ENCODE measurements around the gene NF1. TPM values are rescaled to one million over a fixed set of nuclear protein-coding genes. Genes with fewer than 3 reads are reported as not detected.

Gene NF1
- total and polyA plus RNA-seq, 2 of the 13 experiments (the other 11 are each of a cell fraction or from before 2014, with no cell fraction given), result 21.5 to 26.5 TPM

DNA sequence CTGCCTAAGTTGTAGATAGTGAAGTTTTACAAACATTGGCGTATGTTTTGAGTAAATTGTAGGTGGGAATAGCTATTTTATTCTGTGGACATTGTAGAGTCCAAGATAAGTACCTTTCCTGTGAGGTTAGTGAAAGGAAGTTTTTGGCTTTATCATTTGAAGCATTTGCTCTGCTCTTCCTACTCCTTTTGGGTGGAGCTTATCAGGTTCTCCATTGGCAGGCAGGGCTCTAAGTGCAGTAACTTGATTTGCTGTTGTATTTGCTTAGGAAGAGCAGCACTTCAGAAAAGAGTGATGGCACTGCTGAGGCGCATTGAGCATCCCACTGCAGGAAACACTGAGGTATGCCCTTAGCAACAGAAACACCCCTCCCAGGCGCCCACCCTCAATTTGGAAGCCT lies 132.2 kb downstream of the NF1 start:
- Histone ChIP-seq H2AFZ (ENCODE audit: low read length) (no peak overlapping the region), H3K9ac (ENCODE audit: insufficient read depth, low read depth, low read length) (no peak overlapping the region), H3K4me3 (replicated peaks in 1 of 3; ENCODE audit: insufficient read depth in 1 of 3, low read depth in 2 of 3, low read length in 3 of 3) (no peak overlapping the region), H3K27ac (ENCODE audit: extremely low read length, insufficient read depth, low read length) (no peak overlapping the region), H3K4me2 (ENCODE audit: low read depth, low read length) (no peak overlapping the region), H3K9me3 (ENCODE audit: low read length) (no peaks in the 10 kb centered on the region), H3K36me3 (replicated peaks in 1 of 2; ENCODE audit: control insufficient read depth in 1 of 2, insufficient read depth in 2 of 2, low read length in 2 of 2) (peaks cover 8 to 36% of the 10 kb centered on the region in 2 experiments), H3K79me2 (ENCODE audit: insufficient read depth, low read length) (no peaks in the 10 kb centered on the region), H3K27me3 (ENCODE audit: control insufficient read depth in 1 of 2, insufficient read depth in 2 of 2, low read length in 2 of 2) (no peaks in the 10 kb centered on the region), H3K4me1 (ENCODE audit: insufficient read depth, low read length) (no peaks in the 10 kb centered on the region), H4K20me1 (ENCODE audit: insufficient read depth, low read length) (no peaks in the 10 kb centered on the region)
- in situ Hi-C loops (cut with HindIII; ENCODE audit: extremely low pct_ligation_motif_present, low pct_unique_long_range_greater_than_20kb) (no loop called here), intact Hi-C loops (cut with micrococcal nuclease; ENCODE audit: unreplicated experiment) (no loop called here)
- POLR2A ChIA-PET, result no interaction called here
- WGBS (ENCODE audit: low lambda C conversion rate), result 98% methylated on average over 3 of the region's 3 CpGs
- DNase-seq (ENCODE audit: low spot score), result no peak
- TF ChIP-seq, protein P1, sequence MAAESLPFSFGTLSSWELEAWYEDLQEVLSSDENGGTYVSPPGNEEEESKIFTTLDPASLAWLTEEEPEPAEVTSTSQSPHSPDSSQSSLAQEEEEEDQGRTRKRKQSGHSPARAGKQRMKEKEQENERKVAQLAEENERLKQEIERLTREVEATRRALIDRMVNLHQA (CRISPR knock-in tag; IDR thresholded peaks at IDR 0.05), result no peak
- BruUV-seq (replicated peaks), result no TSS peak
- no peak for FAIRE-seq
- CTCF ChIA-PET (ENCODE audit: low intra/inter-chr PET ratio, low total read pairs), result no interaction called here
- no peak for ATAC-seq

DNA sequence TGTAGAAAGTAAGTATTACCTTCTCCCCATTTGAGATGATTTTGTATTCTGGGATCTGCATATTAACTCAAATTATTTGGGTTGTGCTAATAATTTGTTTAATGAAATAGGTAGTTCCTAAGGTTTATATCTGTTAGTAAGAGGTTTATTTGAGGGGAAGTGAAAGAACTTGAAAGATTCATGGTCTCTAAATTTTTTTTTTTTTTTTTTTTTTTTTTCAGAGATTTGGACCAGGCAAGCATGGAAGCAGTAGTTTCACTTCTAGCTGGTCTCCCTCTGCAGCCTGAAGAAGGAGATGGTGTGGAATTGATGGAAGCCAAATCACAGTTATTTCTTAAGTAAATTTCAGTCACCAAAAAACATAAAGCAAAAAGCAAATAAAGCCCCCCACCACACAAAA lies 137.1 kb downstream of the NF1 start:
- Histone ChIP-seq H2AFZ (ENCODE audit: low read length) (no peak overlapping the region), H3K79me2 (ENCODE audit: insufficient read depth, low read length) (no peaks in the 10 kb centered on the region), H3K9me3 (ENCODE audit: low read length) (no peaks in the 10 kb centered on the region), H3K36me3 (replicated peaks in 1 of 2; ENCODE audit: control insufficient read depth in 1 of 2, insufficient read depth in 2 of 2, low read length in 2 of 2) (peaks cover 11 to 56% of the 10 kb centered on the region in 2 experiments), H4K20me1 (ENCODE audit: insufficient read depth, low read length) (no peaks in the 10 kb centered on the region), H3K9ac (ENCODE audit: insufficient read depth, low read depth, low read length) (no peak overlapping the region), H3K4me1 (ENCODE audit: insufficient read depth, low read length) (no peaks in the 10 kb centered on the region), H3K4me3 (replicated peaks in 1 of 3; ENCODE audit: insufficient read depth in 1 of 3, low read depth in 2 of 3, low read length in 3 of 3) (no peak overlapping the region), H3K4me2 (ENCODE audit: low read depth, low read length) (no peak overlapping the region), H3K27ac (ENCODE audit: extremely low read length, insufficient read depth, low read length) (no peak overlapping the region), H3K27me3 (ENCODE audit: control insufficient read depth in 1 of 2, insufficient read depth in 2 of 2, low read length in 2 of 2) (no peaks in the 10 kb centered on the region)
- ChIA-PET POLR2A (no interaction called here), CTCF (ENCODE audit: low intra/inter-chr PET ratio, low total read pairs) (no interaction called here)
- BruUV-seq (replicated peaks), result no TSS peak
- in situ Hi-C loops (cut with HindIII; ENCODE audit: extremely low pct_ligation_motif_present, low pct_unique_long_range_greater_than_20kb) (no loop called here), intact Hi-C loops (cut with micrococcal nuclease; ENCODE audit: unreplicated experiment) (no loop called here)
- ATAC-seq (no peak), FAIRE-seq (no peak), DNase-seq (ENCODE audit: low spot score) (no peak)
- TF ChIP-seq ZNF3 (CRISPR knock-in tag; IDR thresholded peaks at IDR 0.05), result no peak
- TF ChIP-seq, protein P2, sequence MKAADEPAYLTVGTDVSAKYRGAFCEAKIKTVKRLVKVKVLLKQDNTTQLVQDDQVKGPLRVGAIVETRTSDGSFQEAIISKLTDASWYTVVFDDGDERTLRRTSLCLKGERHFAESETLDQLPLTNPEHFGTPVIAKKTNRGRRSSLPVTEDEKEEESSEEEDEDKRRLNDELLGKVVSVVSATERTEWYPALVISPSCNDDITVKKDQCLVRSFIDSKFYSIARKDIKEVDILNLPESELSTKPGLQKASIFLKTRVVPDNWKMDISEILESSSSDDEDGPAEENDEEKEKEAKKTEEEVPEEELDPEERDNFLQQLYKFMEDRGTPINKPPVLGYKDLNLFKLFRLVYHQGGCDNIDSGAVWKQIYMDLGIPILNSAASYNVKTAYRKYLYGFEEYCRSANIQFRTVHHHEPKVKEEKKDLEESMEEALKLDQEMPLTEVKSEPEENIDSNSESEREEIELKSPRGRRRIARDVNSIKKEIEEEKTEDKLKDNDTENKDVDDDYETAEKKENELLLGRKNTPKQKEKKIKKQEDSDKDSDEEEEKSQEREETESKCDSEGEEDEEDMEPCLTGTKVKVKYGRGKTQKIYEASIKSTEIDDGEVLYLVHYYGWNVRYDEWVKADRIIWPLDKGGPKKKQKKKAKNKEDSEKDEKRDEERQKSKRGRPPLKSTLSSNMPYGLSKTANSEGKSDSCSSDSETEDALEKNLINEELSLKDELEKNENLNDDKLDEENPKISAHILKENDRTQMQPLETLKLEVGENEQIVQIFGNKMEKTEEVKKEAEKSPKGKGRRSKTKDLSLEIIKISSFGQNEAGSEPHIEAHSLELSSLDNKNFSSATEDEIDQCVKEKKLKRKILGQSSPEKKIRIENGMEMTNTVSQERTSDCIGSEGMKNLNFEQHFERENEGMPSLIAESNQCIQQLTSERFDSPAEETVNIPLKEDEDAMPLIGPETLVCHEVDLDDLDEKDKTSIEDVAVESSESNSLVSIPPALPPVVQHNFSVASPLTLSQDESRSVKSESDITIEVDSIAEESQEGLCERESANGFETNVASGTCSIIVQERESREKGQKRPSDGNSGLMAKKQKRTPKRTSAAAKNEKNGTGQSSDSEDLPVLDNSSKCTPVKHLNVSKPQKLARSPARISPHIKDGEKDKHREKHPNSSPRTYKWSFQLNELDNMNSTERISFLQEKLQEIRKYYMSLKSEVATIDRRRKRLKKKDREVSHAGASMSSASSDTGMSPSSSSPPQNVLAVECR (CRISPR knock-in tag; IDR thresholded peaks at IDR 0.05; ENCODE audit: borderline replicate concordance), result no peak
- no peak for TF ChIP-seq PHF8 (CRISPR knock-in tag; IDR thresholded peaks at IDR 0.05)
- TF ChIP-seq, protein P3, sequence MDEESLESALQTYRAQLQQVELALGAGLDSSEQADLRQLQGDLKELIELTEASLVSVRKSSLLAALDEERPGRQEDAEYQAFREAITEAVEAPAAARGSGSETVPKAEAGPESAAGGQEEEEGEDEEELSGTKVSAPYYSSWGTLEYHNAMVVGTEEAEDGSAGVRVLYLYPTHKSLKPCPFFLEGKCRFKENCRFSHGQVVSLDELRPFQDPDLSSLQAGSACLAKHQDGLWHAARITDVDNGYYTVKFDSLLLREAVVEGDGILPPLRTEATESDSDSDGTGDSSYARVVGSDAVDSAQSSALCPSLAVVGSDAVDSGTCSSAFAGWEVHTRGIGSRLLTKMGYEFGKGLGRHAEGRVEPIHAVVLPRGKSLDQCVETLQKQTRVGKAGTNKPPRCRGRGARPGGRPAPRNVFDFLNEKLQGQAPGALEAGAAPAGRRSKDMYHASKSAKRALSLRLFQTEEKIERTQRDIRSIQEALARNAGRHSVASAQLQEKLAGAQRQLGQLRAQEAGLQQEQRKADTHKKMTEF (CRISPR knock-in tag; IDR thresholded peaks at IDR 0.05), result no peak
- TF ChIP-seq SRY (CRISPR knock-in tag; IDR thresholded peaks at IDR 0.05), result no peak
- TF ChIP-seq HDAC1 (CRISPR knock-in tag; IDR thresholded peaks at IDR 0.05), result no peak
- TF ChIP-seq, protein P4, sequence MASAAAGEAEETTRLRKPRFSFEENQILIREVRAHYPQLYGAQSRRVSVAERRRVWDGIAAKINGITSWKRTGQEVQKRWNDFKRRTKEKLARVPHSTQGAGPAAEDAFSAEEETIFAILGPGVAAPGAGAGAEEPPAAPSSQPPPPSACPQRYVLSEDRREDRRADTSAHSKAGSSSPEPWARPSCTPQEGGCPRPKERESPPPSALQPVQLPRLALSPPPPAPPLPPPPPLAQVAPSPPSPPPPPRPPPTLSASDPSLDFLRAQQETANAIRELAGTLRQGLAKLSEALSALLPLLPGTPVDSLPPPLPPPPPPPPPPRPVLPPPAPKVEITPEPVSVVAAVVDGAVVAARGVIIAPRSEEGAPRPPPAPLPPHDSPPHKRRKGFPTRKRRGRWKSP (CRISPR knock-in tag; IDR thresholded peaks at IDR 0.05), result no peak
- no peak for TF ChIP-seq KAT2B (IDR thresholded peaks at IDR 0.05; ENCODE audit: borderline replicate concordance, low read depth, low read length)
- TF ChIP-seq EZH2 (conservative IDR thresholded peaks at IDR 0.05; ENCODE audit: low read depth, low read length), result no peak
